SK-N-DZ (cell line): Measurements from ENCODE around the gene APOL4.
A peak's percentile ranks its signal among the peaks of the same experiment; 100 is the strongest.
"Not testable (repeated sequence)": the region's sequence is repeated elsewhere in the genome, so short reads cannot be mapped to it uniquely, and the experiment has no call there.

Experiments used
- DNase-seq: peaks from one replicate; pipeline ENCODE4 v3.0.0-alpha.2; 2015; ENCODE audit warnings: low spot score

Gene APOL4

GRCh38 chr22:36185828-36186624 lies 15.6 kb downstream of the APOL4 start:
- DNase-seq = no peak

DNA sequence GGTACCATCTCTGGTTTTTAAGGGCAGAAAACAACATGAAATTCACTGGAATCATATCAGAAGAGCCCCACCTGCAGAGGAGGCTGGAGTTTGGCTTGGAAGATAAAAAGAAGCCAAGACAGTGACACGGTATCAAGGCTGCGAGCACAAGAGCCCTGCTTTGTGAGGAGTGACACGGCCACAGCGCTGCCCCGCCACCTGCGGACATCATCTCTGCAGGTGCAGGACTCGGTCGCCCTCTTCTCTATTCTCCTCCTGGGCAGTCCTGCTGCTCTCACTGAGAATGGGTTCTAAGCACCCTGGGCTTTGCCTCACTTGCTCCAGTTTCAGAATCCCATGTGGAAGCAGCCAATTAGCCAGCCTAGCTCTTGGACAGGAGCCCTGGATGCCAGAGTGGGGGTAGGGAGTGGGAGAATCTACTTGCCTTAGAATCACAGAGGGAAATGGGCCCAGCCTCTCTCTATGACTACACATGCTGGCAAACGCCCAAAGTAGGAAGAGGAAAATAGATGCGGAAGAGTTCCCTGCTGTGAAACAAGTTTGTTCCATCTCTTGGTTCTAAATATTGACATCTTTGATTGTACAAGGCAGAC lies 17.1 kb downstream of the APOL4 start:
- no peak for DNase-seq

DNA sequence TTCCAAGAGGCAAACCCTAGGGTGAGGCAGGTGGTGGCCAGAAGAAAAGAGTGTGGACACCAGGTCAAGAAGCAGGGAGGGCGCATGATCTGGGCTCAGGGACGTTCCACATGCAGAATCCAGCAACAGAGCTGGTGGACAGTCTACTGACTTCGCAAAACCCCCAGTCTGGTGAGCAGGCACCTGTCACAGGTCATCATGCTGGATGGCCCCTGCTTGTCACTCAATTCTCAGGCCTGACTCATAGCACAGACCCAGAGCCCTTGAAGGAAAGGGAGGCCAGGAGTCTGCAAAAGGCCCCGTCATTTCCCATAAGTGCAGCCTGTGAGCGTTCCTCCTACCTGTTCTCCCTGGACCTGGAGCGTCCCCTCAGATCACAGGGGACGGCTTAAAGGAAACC lies 18.2 kb downstream of the APOL4 start:
- DNase-seq = no peak

GRCh38 chr22:36182857-36183256 lies 18.8 kb downstream of the APOL4 start:
- no peak for DNase-seq

- DNase-seq = no peak
Observed at GRCh38 chr22:36182056-36182455, 19.6 kb downstream of the APOL4 start.

GRCh38 chr22:36180928-36181327 lies 20.7 kb downstream of the APOL4 start:
- DNase-seq = no peak

- DNase-seq = peak; percentile 40
Observed at GRCh38 chr22:36180038-36180880, 21.4 kb downstream of the APOL4 start.

- DNase-seq = no peak
Observed at GRCh38 chr22:36177160-36177559, 24.4 kb downstream of the APOL4 start.

- DNase-seq = no peak
Observed at GRCh38 chr22:36175892-36176291, 25.7 kb downstream of the APOL4 start.

- no peak for DNase-seq
Observed at GRCh38 chr22:36171941-36172340, 29.7 kb downstream of the APOL4 start.

DNA sequence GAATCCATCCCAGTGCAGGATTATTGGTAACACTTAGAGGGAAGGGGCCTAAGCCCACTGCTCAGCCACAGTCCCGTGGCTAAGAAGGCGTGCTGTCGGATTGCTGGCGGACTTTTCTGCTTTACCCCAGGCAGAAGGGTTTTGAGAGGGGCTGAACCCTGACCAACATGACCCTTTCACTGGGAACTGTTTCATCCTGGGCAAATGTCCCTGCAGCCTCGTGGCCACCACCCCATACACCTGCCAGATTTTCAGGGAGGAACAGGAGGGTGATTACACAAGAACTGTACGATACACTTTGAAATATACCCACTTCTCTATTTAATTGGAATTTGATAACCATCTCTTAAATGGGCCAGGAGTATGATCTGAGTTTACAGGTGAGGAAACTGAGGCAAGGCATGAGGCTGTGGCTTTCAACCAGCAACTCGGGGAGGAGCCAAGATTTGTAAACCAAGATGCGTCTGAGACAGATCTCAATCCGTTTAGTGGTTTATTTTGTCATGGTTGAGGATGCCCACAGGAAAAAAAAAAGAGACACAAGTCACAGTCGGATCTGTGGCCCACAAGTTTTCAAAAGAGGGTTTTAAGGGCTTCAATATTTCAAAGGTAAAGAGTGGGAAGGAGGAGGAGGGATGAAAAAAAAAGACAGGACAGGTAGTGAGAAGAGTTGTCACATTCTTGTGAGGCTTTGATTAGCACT lies 34.9 kb downstream of the APOL4 start:
- DNase-seq = no peak

GRCh38 chr22:36166086-36166485 lies 35.5 kb downstream of the APOL4 start:
- no peak for DNase-seq

DNA sequence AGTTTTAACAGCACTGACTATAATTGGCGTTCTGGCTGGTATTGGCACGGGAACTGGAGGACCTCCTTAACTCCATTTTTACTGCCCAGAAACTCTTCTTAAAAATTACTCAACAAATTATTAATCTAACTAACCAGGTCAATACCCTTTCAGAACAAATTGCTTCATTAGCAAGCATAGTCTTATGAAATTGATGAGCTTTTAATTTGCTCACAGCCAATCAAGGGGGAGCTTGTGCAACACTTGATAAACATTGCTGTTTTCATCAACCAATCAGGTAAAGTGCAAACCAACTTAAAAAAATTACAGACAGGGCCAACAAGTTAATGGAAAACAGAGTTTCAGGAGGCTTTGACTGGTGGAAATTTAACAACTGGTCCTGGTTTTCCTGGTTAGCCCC lies 36.5 kb downstream of the APOL4 start:
- no peak for DNase-seq

- DNase-seq = no peak
Observed at GRCh38 chr22:36164621-36165020, 37.0 kb downstream of the APOL4 start.

DNA sequence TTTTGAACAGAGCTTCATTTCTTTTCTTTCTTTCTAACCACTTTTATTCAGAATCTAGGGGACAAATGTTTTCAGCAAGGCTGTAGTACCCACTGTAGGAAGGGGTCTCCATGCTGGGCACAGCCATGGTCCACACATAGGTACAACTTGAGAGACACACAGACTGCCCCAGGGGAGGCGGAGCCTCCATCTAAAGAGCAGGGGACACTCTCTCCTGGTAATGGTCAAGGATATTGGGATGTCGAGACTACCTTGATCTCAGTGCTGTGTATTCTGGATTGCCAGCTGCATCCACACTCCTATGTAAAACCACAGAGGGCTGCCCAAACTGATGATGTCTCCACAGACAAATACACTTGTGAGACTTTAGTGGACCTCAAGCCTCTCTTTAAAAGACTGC lies 38.1 kb downstream of the APOL4 start:
- DNase-seq = no peak

GRCh38 chr22:36162127-36163034 lies 39.2 kb downstream of the APOL4 start:
- no peak for DNase-seq

- DNase-seq = not testable (repeated sequence)
Observed at GRCh38 chr22:36161793-36162126, 39.8 kb downstream of the APOL4 start.

- no peak for DNase-seq
Observed at GRCh38 chr22:36160499-36160942, 41.1 kb downstream of the APOL4 start, which contains the start of gene APOL3. APOL3 (minus strand) TSS chr22:36160755; CDS start chr22:36149055, 11,700 bp downstream.

GRCh38 chr22:36156515-36157419 lies 44.8 kb downstream of the APOL4 start:
- no peak for DNase-seq

DNA sequence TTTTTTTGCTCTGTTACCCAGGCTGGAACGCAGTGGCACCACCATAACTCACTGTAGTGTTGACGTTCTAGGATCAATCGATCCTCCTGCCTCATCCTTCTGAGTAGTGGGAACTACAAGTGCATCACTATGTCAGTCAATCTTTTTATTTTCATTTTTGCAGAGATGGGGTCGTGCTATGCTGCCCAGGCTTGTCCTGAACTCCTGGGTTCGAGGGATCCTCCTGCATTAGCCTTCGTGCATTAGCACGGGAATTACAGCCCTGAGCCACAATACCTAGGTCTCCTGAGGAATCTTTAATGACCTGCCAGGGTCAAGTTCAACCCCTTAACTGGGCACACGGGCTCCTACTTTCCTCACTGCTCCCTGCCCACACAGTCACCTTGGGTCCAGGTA lies 45.5 kb downstream of the APOL4 start:
- DNase-seq = no peak
